Medulla oblongata (tissue), 1 donor: ENCODE results near the gene FES.
"Not testable (repeated sequence)": the region's sequence is repeated elsewhere in the genome, so short reads cannot be mapped to it uniquely, and the experiment has no call there.

Source experiments
- DNase-seq: peaks from one replicate; pipeline ENCODE4 v3.0.0-alpha.2; 2015; ENCODE audit errors: extremely low spot score

Gene FES

DNA sequence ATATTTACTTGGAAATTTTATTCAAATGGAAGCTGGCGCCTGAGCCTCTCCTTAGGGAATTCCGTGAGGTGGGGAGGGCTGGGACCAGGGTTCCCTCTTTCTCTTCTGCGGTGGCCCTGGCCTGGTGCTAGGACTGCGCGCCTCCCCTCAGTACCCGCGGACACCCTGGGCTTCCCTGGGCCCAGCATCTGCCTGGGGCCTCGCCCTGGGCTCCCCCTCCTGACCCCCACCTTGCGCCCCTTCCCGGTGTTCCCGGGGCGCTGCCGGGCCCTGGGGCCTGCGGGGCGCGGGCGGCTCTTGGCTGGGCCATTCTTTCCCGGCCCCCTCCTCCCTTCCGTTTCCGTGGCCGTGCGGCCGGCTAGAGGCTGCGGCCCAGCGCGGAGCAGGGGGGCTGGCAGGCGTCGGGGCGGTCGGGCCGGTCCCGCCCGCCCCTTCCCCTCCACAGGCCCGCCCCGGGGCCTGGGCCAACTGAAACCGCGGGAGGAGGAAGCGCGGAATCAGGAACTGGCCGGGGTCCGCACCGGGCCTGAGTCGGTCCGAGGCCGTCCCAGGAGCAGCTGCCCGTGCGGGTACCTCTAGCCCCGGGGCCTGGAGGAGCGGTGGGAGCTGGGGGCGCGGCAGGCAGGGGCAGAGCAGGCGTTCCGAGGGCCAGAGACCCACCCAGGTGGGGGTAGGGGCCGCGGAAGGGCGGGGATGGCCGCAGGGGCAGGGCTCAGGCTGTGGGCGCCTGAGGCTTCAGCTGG is at the start of gene FES:
Gene FES (plus strand): TSS at position 529 of the 743 bp plus-strand sequence. CDS start 542 bp downstream, outside the sequence.
- peak; percentile 61 for DNase-seq

DNA sequence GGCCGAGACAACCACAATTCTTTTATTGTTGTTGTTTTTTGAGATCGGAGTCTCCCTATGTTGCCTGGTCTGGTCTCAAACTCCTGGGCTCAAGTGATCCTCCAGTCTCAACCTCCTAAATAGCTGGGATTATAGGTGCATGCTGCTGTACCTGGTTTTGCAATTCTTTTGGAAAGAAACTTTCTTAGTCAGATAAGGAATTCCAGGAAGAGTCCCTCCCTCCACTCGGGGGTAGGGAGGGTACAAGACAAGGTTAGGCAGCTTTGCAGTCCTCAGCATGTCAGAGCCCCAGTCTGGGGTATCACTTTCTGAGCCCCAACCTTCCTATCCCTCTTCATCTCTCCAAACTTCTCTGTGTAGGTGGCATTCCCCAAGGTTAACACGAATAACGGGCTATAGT is 49.7 kb upstream of the FES start:
- no peak for DNase-seq

DNA sequence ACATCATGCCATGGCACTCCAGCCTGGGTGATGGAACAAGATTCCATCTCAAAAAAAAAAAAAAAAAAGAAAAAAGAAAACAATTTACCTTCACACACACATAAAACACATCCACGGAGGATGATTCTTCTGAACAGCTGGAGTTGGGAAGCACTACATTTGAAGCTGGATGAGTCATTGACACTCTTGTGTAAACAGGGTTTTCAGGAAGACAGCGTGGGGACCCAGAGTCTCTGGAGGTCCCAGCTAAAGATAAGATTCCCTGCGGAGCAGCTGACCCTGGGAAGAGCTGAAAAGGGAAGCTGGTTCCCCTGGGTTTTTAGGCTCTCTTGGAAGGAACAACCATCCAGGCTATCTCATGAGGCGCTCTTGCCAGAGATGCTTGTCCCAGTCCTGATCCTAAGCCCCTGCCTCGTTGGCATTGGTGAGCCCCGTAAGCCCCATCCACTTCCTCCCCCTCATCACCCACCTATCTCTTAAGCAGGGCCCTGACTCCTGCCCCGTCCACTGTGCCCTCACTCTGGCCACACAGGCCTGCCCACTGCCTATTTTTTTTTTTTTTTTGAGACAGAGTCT is 47.9 kb upstream of the FES start:
- no peak for DNase-seq

DNA sequence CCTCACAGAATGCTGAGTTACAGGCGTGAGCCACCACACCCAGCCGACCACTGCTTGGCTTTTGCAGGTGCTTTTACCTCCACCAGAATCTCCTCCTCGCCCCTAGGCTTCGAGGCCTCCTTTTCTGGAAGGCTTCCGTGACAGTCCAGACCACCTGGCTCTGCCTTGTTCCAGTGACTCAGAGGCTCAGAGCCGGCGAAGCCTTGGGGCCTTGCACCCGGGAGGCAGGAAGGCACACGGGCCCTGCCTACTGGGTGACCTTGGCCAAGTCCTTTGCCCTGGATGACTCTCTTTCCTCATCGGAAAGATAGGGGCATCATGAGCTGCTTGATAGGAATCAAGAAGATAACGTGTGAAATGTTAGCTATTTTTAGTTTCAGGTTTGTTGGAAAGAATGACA is 47.2 kb upstream of the FES start:
- no peak for DNase-seq

DNA sequence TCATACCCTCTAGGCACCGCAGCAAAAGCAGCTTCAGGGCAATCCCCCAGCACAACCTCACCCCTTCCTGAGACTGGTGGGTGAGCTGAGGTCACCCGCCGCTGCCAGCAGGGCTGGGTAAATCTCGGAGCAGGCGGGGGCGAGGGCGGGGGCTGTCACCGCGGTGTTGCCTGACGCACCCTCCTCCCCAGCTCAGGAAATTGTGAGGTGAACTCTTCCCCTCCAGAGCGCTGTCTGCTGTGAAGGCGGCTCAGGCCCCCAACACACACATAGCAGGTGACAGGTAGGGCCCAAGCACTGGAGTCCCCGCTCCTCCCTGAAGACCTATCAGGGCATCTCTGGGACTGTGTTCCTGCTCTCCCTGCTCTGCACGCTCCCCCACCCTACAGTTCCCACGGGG is 46.2 kb upstream of the FES start:
- no peak for DNase-seq

DNA sequence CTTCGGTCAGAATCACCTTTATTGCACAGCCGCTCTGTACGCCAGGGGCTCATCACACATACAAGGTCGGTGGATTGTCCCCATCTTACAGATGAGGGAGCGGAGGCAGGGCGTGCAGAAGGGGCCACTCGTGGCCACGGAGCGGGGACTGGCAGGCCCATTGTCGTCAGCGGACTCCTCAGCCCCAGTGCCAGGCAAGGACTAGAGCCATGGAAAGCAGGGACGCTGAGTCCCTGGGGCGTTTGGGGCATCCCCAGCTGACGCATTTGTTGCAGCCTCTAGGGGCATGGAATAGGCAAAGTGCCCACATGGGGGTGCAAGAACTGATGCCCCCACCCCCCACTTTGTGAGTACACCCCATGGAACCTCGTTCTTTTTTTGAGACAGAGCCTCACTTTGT is 45.8 kb upstream of the FES start:
- DNase-seq: no peak

DNA sequence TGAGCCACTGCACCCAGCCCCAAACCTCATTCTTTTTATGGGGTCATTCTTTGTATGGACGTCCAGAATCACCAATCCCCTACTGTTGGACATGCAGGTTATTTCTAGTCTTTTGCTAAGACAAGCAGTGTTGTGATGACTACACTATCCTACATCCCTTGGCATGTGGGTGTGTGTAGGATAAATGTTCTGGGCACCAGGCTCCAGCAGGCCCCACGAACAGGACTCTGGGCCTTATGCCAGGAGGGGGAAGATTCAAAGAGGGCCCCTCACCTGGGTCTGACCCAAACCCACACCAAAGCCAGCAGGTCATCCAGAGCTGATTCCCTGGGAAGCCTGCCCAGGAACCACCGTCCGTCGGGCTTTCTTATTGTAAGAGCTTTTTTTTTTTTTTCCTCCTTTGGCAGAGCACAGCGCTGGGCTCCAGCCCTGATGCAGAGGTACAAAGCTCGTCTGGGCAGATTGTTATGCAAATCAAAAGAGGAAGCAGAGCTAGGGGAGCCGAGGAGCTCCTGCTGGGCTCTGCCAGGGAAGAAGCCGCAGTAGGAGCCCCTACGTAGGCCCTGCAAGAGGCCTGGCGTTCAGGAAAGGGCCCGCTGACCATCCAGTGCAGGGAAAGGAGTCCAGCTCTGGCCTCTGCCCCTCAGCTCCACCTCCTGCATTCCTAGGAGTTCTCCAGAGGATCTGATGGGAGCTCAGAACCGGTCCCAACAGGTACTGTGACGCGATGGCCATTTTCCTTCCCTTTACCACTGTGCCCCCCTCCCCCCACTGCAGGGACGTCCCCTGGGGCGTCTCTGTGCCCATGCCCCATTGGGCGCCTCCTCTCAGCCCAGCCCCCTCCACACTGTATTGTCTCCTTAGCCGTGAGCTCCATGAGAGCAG is 44.9 kb upstream of the FES start:
- peak; percentile 38 for DNase-seq

DNA sequence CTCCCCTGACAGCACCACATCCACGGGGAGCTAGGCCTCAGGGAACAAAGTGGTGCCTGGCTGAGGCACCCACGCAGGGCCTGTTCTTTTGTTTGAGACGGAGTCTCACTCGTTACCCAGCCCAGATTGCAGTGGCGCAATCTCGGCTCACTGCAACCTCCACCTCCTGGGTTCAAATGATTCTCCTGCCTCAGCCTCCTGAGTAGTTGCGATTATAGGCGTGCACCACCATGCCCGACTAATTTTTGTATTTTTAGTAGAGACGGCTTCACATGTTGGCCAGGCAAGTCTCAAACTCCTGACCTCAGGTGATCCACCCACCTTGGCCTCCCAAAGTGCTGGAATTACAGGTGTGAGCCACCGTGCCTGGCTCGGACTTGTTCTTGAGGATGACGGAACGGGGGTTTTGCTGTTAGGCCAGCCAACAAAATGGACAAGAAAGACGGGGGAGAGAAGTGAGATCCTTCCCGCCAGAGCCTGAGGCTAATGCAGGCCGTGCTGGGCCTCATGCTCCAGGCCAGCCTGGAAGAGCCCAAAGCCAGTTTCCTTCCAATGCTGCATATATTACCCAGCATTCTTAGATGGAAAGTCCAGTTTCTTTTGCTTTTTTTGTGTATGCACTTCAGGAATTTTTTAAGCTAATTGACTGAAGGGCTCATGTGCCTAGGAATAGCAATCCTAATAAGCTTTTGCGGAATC is 44.0 kb upstream of the FES start:
- DNase-seq: peak; percentile 15

DNA sequence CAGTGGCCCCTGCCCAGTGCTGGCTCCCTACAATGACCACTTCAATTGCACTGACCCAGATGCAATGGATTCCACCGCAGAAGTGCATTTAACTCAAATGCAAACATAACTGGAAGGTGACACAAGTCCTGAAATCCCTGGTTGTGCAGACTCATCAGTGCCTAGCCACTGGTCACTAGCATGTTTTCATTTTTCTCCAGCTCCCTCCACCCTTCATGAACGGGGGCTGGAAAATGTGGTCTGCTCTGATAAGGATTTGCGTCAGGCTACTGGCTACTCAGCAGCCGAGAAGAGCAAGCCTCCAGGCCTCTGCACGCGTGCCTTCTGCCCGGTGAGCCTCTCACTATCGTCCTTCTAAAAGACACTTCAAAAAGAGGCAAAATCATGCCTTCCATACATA is 43.4 kb upstream of the FES start:
- no peak for DNase-seq

DNA sequence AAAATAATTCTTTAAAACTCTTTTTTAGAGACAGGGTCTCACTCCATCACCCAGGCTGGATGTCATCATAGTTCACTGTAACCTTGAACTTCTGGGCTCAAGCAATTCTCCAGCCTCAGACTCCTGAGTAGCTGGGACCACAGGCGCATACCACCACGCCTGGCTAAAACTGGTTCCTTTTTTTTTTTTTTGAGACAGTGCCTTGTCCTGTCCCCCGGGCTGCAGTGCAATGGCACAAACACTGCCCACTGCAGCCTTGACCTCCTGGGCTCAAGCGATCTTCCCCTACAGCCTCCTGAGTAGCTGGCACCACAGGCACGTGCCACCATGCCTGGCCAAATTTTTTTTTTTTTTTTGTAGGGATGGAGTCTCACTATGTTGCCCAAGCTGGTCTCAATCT is 39.6 kb upstream of the FES start:
- DNase-seq: no peak

DNA sequence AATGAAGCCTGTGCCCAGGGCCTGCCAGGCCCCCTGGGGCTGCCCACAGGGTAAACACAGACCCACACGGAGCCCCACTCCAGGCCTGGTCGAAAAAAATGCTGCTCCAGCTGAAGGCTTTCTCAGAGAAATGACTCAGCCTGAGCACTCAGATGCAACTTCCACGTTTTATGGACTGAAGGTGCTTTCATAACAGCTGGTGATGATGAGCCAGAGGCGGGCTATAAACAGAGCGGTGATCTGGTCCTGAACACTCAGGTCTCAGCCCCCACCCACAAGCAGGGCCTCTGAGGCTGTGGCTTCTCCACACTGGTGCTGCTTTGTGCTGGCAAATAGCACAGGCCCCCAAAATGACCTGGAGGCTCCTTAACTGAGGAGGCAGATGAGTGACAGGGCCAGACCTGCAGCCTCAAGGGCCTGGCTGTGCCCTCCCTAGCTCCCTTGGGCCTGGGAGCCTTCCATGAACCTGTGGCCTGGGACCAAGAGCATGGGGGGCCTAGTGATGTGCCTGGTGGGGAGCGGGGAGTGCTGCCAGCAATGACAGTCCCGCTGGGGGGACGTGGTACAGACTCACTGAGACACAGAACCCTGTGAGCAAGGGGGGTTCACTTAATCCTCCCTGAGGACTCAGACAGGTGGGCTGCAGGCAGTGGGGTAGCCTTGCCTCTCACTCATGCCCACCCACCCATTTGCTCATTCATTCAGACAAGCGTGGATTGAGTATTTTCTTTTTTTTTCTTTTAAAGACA is 38.9 kb upstream of the FES start:
- DNase-seq: no peak

DNA sequence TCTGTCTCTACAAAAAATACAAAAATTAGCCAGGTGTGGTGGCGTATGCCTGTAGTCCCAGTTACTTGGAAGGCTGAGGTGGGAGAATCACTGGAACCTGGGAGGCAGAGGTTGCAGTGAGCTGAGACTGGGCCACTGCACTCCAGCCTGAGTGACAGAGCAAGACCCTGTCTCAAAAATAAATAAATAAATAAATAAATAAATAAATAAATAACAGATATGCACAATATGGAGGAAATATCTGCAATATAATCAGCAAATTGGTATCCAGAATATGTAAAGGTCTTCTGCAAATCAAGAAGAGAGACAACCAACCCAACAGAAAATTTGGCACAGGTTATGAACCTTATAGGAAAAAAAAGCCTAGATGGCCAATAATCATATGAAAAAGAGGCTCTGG is 34.9 kb upstream of the FES start:
- not testable (repeated sequence) for DNase-seq

DNA sequence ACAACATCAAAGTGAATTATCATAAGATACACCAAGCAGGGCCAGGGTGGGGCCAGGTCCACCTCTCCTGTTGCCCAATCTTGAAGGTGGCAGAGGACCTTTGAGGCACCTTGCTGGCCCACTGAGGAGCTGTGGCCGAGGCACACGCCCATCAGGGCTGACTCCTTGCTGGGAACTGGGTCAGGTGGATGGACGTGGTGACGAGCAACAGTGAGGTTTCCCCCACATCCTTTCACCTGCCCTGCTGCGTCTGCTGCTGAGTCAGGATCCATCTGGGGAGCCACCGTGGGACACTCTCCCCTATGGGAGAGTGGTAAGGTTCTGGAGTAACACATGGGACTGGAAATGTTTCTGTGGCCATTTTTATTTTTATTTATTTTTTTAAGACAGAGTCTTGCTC is 33.2 kb upstream of the FES start:
- no peak for DNase-seq

DNA sequence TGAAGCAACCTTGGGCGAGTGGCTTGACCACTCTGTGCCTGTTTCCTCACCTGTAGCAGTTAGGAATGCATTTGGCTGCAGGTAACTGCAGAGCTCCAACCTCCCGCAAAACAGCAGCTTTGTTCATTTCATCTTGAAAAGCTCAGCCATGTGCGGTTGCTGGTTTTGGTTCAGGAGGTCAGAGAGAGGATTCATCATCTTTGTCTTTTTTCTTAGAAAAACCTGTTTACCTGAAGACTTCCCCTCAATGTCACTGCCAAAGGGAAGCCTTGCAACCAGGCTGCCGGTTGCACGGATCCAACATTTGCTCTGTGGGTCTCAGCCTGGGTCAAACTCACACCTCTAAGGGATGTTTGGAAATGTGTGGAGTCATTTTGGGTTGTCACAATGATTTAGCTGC is 32.4 kb upstream of the FES start:
- no peak for DNase-seq

DNA sequence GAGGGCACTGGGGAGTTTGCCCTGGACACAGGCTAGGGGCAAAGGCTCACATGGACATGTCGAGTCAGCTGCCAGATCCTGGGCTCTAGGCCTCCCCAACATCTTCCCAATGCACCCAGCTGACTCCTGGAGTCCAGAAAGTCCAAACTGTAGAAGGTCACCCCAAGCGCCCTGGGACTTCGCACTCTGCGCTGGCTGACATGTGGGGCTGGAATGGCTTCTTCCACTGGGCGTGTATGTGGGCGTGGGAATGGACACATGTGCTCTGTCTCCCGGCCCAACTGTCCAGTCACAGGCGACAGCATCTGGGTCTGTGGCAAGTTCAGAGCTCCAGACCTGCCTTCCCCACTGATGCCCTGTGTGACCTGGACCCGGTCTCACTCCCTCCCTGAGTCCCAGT is 29.2 kb upstream of the FES start:
- DNase-seq: no peak

DNA sequence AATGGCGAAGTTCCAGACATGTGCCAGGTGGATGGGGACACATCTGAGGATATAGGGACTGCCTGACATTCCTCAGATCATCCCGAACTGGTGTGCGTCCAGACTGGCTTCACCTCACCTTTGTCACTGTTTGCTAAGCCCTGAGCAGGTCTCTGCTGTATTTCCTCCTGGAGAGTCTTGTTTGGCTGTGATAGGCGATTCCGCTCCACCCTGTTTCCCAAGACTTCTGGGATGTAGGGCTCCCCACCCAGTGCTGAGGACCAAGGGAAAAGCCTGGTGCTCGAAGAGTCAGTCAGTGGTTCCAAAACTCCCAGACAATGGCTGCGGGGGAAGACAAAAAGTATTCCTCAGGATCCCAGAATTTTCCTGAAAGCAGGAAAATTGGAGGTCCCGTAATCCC is 27.0 kb upstream of the FES start:
- DNase-seq: no peak

DNA sequence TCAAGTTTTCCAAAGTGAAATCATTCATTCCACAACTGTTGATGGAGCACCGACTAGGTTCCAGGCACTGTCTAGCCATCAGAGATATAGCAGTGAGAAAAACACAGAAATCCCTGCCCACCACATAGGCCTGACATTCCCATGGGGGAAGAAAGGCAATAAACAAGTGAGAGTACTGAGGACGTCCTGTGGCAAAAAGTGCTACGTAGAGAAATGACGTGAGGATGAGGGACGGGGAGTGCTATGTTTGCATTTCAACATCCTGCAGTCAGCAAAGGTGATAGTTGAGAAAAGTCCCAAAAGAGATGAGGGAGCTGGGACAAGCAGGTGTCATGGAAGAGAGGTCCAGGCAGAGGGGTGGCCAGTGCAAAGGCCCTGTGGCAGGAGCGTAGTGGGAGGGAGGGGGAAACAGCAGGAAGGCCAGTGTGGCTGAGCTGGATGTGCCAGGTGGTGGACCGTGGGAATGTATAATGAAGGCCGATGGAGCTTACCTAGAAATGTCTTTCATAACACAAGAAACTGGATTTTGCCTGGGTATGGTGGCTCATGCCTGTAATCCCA is 26.3 kb upstream of the FES start:
- DNase-seq: no peak

DNA sequence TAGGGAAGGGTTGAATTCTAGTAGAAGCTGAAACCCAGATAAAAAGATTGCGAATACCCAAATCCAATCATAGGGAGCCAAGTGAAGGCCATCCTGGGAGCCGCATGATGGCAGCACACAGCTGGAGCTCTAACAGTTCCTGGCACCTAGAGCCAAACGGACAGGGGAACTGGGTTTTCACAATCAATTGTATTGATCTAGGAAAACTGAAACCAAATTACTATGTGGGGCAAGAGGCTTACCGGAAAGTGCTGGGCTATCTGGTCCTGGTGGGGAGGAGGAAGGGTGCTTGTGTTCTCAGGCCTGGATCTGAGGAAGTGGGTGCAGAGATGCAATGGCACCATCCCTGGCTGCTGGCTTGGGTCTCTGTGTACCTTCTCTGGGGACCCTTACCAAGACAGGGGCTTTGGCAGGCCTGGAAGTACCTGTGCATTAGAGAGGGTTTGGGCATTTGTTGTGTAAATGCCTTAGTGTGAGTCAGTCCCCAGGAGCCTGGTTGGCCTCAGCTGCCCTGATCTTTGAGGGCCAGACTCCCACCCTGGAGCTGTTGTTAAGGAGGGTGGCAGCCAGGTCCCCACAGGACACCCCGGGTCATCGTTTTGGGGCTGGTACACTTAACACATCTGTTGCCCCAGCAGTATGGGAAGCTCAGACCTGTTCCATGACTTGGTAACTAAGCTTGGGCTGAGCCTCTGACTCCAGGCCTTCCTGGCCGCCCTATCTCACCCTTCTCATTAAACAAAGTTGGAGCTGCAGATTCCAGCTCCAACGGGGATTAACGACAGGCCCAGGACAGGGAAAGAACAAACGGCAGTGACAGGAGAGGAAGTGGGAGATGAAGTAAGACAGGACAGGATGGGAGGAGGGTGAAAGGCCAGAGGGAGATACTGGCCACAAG is 24.8 kb upstream of the FES start:
- no peak for DNase-seq

DNA sequence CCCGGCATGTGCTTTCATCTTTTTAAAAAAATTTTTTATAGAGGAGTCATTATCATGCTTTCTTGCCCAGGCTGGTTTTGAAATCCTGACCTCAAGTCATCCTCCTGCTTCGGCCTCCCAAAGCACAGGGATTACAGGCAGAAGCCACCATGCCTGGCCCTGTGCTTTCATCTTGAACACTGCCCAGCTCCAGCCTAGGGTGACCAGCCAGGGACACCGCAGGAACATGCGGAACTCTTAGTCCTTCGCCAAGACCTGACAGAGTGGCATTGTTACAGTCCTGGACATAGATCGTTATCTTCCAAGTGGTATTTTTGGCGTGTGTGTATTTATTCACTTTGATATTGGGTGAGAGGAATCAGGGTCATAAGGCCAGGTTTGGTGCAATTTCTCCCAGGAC is 23.9 kb upstream of the FES start:
- DNase-seq: no peak
